ENCODE results near the gene SYCE1.

SYCE1 gene

DNA sequence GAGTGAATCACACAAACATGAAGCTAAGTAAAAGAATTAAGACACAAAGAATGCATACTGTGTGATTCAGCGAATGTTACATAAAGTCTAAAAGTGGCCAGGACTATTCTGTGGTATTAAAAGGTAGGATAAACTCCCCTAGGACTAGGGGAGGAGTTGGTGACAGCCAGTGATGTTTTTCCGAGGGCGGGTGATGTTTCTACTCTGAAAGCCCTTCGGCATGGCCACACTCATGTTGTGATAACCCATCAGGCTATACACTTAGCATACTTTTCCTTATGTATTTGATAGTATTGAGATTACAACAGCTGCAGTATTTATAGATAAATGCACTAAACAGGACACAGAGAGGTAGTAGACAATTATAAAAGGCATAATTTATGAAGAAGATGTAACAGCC lies 54.0 kb downstream of the SYCE1 start:
- no peak for DNase-seq

DNA sequence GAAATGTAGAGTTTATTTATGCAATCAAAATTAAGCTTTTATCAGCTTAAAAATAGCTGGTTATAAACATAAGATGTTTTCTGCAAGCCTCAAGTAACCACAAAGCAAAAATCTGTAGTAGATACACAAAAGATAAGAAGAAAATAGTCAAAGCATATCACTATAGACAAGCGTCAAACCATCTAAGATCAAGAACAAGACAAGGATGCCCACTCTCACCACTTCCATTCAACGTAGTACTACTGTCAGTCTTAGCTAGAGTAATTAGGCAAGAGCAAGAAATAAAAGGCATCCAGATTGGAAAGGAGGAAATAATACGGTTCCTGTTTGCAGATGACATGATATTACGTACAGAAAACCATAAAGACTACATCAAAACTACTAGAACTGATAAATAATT lies 55.7 kb downstream of the SYCE1 start:
- DNase-seq = no peak

Measured in DMS 273 treated with DMSO at 0.1 percent for 48 hours (cell line).